GM19240 (cell line): ENCODE results near the gene PARVA.

Experiments used
- DNase-seq: peaks from one replicate; pipeline ENCODE4 v3.0.0; 2011; ENCODE audit warnings: low spot score; ENCODE audit not compliant: insufficient read length

The PARVA gene

GRCh38 chr11:12403122-12403996 is 26.0 kb downstream of the PARVA start:
- DNase-seq = no peak

- no peak for DNase-seq
Measured at GRCh38 chr11:12403997-12404350, 26.6 kb downstream of the PARVA start.

- no peak for DNase-seq
Measured at GRCh38 chr11:12404436-12404835, 27.1 kb downstream of the PARVA start.

- DNase-seq = no peak
Measured at GRCh38 chr11:12408156-12408770, 30.9 kb downstream of the PARVA start.

GRCh38 chr11:12409621-12410005 is 32.2 kb downstream of the PARVA start:
- no peak for DNase-seq

GRCh38 chr11:12410006-12410728 is 32.8 kb downstream of the PARVA start:
- no peak for DNase-seq

GRCh38 chr11:12411393-12411792 is 34.0 kb downstream of the PARVA start:
- no peak for DNase-seq

- DNase-seq = peak; percentile 14
Measured at GRCh38 chr11:12411806-12412727, 34.7 kb downstream of the PARVA start.

GRCh38 chr11:12413141-12414052 is 36.0 kb downstream of the PARVA start:
- DNase-seq = no peak

- no peak for DNase-seq
Measured at GRCh38 chr11:12414611-12415010, 37.2 kb downstream of the PARVA start.

- no peak for DNase-seq
Measured at GRCh38 chr11:12415342-12415966, 38.1 kb downstream of the PARVA start.

- DNase-seq = no peak
Measured at GRCh38 chr11:12416552-12416951, 39.2 kb downstream of the PARVA start.

- DNase-seq = no peak
Measured at GRCh38 chr11:12417691-12418611, 40.6 kb downstream of the PARVA start.

GRCh38 chr11:12420040-12420439 is 42.7 kb downstream of the PARVA start:
- no peak for DNase-seq

GRCh38 chr11:12420706-12421105 is 43.3 kb downstream of the PARVA start:
- no peak for DNase-seq

GRCh38 chr11:12421386-12421785 is 44.0 kb downstream of the PARVA start:
- DNase-seq = no peak

- no peak for DNase-seq
Measured at GRCh38 chr11:12426176-12426575, 48.8 kb downstream of the PARVA start.

GRCh38 chr11:12429155-12429554 is 51.8 kb downstream of the PARVA start:
- no peak for DNase-seq

- DNase-seq = no peak
Measured at GRCh38 chr11:12430351-12430750, 53.0 kb downstream of the PARVA start.
